IPS-NIHi7 (cell line): ENCODE data around the gene SAXO1.
"Not testable (repeated sequence)": the region's sequence is repeated elsewhere in the genome, so short reads cannot be mapped to it uniquely, and the experiment has no call there.

Experiments used
- DNase-seq: peaks from one replicate; pipeline ENCODE4 v3.0.0; 2012; ENCODE audit warnings: mixed read lengths; ENCODE audit errors: extremely low spot score

Gene SAXO1

DNA sequence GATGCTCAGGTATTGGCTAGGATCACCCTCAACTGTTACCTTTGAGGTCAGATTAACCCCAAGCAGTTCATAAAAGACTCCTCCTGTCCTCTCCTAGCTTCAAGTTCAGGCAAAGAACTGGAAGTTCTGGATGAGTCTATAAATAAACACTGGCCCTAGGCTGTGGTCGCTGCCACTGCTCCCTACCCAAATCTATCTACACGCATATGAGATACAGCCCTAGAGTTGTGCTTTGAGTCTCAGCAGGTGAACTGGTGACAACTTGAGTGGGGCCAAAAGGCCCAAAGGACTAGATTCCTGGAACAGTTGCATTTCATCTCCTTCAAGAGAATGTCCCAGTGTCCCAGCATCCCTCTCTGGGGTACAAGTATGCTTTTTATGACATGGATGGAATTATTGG, 62.6 kb downstream of the SAXO1 start:
- no peak for DNase-seq

- DNase-seq, result no peak
These were observed 63.9 kb downstream of the SAXO1 start for GRCh38 chr9:18969128-18969527.

GRCh38 chr9:18955626-18956025, 77.4 kb downstream of the SAXO1 start:
- DNase-seq, result no peak

- no peak for DNase-seq
These were observed 81.1 kb downstream of the SAXO1 start for GRCh38 chr9:18951936-18952335.

DNA sequence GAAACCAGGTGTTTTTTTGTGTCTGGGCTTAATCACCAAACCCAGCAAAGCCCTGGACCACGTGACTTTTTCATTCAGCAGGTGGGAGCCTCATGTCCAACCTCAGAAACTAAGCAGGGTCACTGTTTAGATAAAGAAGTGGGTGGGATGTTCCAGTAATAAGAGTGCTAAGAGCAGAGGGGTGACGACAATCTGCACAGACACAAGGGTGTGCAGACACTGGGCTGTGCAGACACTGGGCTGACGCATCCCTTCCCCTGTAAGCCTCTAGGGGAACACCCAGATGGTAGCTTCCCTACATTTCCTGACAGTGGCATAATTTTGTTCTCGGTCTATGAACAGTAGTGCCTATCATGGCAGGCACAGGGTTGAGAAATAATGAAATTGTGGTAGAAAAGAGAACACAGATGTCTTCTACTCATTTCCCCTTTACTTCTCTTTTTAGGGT, 85.1 kb downstream of the SAXO1 start:
- no peak for DNase-seq

DNA sequence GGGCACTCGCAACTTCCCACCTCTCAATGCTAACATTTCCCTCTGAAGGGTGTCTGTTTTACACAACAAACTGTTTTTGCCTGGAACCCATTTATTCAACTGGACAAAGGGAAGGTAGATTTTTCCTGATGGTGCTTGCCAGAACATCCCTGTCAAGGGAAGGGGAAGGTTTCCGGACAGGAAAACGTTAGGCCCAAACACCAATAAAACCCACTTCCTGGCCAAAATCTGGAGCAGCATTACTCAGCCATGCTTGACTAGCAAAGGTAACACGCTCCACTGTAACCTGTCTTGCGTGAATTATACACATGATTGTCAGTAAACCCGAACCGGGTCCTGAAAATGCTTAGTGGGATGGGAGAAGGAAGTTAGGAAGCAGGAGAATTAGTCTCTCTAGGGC, 90.2 kb downstream of the SAXO1 start:
- no peak for DNase-seq

DNA sequence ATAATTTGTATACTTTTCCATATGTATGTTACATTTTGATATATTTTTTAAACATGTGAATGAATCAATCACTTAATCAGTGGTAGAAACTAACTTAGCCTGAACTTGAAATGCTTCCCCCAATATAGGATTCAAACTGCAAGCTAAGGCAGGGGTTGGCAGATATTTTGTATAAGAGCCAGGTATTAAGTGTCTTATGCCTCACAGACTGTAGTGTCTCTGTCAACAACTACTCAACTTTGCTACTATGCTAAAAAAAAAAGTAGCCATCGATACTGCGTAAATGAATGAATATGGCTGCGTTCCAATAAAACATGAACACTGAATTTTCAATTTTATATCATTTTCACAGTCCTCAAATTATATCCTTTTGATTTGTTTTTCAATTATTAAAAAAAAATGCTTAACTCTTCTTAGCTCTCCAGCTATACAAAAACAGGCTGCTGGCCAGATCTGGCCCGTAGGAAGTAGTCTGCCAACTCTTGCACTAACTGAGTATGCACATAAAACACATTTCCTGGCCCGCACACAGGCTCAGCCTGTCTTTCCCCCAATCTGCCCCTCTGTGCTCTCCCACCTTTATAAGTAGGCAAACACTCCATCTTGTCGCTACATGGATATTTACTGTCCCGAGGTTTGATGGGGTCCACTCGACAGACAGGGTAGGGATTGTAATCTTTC, 91.8 kb downstream of the SAXO1 start:
- no peak for DNase-seq

GRCh38 chr9:18939943-18940342, 93.1 kb downstream of the SAXO1 start:
- DNase-seq, result no peak

DNA sequence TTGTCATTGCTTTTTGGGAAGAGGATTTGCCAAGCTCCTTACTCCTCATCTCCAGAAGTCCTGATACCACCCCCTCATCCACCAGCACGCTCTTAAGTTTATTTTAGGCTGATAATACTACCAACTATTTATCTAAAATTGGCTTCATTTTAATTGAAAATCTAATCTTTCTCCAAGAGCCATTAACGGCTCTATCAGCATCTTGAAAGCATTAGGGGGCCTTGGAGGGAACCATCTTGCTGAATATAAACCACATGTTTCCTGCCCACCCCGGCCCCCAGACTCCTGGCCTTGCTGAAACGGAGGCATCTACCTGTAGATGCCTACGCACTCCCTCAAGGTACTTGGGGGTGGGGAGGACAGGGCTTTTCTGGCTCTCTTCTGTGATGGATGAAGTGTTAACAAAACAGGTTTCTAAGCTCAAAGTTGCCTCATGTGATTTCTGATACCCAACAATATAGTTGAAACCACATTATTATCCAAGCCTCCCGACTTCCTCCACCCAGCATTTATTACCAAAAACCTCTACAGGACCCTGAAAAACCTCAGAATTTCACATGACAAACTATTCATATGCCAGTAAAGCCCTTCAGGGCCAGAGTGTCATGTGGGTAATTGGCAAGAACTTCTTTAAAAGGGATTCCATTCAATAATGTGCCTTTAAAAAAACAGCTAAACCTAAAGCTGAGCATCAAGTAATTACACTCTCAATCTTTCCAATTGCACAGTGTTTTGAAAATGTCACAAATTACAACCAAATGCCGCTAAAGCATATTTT, 96.7 kb downstream of the SAXO1 start:
- DNase-seq, result no peak

GRCh38 chr9:18935541-18935940, 97.5 kb downstream of the SAXO1 start:
- DNase-seq, result no peak

- DNase-seq, result not testable (repeated sequence)
These were observed 102.4 kb downstream of the SAXO1 start for GRCh38 chr9:18930611-18931010.

DNA sequence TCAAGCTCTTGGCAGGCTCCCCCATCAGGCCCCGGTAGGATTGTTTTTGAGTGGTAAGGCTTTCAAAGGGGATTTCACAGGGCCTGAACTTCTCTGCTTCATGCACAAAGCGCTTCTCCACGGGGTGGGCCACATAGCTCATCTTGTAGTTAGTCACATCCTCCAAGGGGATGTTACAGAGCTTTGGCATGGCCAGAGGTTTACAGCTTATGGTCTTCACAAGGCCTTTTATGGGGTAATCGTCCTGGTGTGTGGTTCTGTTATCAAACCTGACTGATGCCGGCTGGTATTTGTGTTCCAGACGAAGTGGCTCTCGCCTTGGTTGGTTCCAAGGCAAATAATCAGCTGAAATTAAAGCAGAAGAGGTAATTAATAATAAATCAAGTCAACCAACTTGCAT, 104.3 kb downstream of the SAXO1 start:
- no peak for DNase-seq

DNA sequence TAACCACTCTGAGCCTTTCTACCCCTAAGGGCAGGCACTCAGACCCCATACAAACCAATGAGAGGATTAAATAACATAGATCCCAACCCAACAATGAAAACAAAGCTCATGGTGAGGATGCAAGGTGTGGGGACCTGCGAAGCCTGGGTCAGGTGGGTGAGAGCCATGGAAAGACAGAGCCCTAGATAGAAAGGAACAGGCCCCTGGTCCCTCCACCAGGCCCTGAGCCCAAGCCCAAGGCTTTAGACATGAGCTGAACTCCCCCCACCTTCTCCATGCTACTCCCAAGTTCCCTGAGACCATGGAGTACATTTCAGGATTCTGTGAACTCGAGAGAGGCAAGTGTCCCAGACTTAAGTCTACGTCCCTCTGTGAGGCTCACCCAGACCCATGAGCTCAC, 106.5 kb downstream of the SAXO1 start:
- DNase-seq, result no peak

DNA sequence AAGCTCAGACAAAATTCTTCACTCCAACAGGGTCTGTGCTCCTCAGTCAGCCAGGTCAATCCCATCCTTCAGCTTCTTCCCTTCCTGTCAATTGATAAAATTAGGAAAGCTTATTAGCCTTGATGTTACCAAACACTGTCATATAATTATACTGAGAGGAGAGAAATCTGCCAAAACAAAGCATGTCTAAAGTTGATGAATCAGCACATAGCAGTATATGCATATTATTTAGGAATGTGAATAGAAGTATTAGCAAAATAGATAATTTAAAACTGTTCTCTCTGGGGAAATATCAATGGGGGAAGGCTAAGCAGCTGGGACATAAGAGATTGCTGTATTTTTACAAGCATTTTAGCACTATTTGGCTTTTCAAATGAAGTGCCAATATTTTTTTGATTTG, 107.1 kb downstream of the SAXO1 start:
- no peak for DNase-seq

DNA sequence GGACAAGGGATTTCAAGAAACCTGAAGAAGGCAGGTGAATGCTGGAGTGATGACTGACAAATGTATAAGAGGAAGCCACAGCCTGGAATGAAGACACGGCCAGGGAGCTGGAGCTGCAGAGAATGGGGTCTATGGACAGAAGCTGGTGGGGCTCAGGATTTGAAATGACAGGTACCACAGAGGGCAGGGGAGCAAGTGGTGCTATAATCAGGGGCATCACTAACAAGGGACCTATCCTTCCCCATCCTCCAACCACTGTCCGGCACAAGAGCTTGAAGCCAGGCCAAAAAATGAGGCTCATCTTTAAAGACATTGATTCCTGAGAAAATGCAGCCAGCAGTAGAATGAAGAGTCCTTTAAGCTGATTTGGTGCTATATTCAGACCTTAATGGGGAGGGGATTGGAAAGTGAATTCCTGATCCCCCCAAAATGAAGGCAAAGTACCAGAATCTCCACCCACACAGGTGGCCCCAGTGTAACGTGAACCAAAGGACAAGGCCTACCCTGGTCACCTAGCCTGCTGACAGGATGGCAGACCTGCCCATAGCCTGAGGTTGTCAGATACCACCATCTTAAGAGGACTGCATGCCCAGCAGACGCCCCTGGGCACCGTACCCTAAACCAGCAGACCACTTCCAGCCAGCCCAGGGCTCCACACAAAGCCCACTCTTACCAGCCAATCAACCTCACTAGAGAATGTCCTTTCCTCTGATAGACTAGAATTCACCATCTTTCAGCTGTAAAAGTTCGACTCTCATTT, 109.2 kb downstream of the SAXO1 start:
- DNase-seq, result no peak

DNA sequence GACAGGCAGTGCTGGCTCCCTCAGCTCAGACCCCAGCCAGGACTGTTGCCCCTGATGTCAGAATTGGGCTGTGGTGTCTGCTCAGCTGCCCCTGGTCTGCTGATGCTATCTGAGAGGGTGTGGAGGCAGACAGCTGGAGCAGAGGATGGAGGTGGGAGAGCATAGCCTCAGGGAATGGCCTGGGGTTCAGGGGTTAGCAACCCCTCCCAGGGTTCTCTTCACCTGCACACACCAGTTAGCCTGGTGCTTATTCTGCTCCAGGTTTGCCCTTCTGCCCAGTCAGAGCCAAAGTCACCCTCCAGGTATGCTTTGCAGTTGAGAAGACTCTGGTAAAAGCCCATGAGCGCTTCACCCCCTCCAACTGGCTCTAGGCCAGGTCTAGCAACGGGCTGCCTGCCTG, 109.8 kb downstream of the SAXO1 start:
- no peak for DNase-seq

- DNase-seq, result no peak
These were observed 110.7 kb downstream of the SAXO1 start for GRCh38 chr9:18922161-18922885.

- DNase-seq, result no peak
These were observed 111.5 kb downstream of the SAXO1 start for GRCh38 chr9:18921366-18922075.

DNA sequence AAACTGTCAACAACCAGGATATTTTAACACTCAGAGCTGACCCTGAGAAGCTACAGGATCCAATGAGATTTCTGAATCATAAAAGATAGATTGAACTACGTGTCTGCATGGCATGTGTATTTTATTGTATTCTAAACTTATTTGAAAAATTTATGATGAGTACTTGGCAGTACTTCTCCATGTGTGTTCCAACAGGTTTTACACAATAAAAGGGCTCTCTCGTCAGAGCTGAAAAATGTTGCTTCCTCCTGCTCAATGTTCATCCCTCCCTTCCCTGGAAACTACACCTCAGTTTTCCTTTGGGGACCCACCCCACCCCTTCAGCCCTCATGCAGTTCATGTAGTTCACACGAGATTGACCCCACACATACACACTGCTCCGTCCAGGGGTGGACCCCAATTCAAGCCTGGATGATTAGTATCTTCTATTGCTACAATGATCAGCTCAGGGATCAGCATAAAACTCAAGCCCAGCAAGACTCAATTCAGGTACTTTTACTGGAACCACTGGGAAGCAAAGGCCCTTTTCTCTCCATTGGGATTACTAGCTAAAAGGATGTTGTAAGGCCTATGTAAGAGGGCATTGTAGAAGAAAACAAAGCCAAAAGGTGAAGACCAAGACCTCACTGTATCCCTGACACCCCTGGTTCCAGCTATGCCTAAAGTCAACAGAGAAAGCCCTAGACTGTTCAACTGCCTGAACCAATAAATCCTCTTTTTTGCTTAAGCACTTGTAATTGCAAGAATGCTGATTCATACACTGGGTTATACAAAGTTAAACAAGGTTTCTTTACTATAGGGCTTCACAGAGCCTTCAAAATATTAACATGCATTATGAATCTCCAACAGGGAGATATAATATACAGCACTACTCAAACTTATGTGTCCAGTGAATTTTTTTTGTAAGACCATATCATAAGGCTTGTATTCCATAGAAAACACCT, 112.6 kb downstream of the SAXO1 start:
- DNase-seq, result no peak

DNA sequence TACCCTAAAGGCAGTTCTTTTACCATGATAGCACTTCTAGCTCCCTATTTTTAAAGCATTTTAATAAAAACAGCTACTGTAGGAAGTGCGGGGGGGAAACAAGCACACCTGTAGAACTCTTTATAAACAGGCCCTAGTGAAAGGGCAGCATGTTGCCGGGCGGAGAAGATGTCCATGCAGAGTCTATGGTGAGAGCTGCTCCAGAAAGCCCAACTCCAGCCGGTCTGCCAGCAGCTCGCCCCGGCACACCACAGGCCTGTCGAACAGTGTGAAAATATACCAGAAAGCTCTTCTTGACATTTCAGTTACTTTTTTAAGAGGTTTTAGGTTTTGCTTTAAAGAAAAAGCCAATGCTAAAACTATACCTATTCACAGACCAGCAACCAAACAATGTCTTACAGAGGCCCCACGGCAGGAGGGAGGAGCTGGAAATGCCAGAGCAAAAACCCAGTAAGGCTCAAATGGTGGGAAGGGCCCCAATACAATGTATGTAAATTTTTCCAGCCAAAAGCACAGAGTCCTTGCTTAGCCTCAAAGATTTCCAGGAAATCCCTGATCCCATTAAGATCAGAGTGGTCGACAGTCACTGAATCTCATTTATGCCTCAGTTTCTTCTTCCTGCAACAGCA, 121.2 kb downstream of the SAXO1 start:
- DNase-seq, result no peak
